H1 (cell line): Measurements from ENCODE around the gene ZBTB7A. TPM values are rescaled to one million over a fixed set of nuclear protein-coding genes. Genes with fewer than 3 reads are reported as not detected.

Experiments used
- GTF2F1 ChIP-seq: IDR thresholded peaks from 2 replicates; pipeline ENCODE4 v1.6.1; 2012; ENCODE audit warnings: low read depth, low read length, improper control_type of control experiment, borderline replicate concordance
- JUN ChIP-seq: IDR thresholded peaks from 2 replicates; pipeline ENCODE4 v1.6.1; 2011; ENCODE audit warnings: low read depth, mild to moderate bottlenecking, improper control_type of control experiment, low read length
- KDM5A ChIP-seq: fragments of 200-600 bp; IDR thresholded peaks from 2 replicates; pipeline ENCODE4 v1.7.1; 2012; ENCODE audit warnings: mild to moderate bottlenecking, low read length, inconsistent platforms, mixed read lengths
- SP1 ChIP-seq: IDR thresholded peaks from 2 replicates; pipeline ENCODE4 v1.6.1; 2011; ENCODE audit warnings: low read depth, low read length
- polyA plus RNA-seq, 7 experiments: library from polyadenylated mRNA; depleted of rRNA in 3 of 7; stranded (reverse) in 5 of 7; unstranded in 2 of 7; fragments of >200 nt in 5 of 7; fragments of 200-250 nt in 2 of 7; gene quantifications; 1 replicate in 5 of 7; 2 replicates in 1 of 7; 4 replicates in 1 of 7; pipeline versions ENCODE4 v1.2.1 to v1.2.3, GENCODE V29; 2011 to 2013; ENCODE audit warnings: missing spikeins in 2 of 7, mixed read lengths in 2 of 7
- total RNA-seq: library from RNA; stranded (reverse); fragmentation: NEBNext Ultra II Directional; extraction: Animal tissue kit (Norgen Biotek cat#: 25700); gene quantifications from 2 replicates; pipeline ENCODE4 v1.2.1, GENCODE V29; 2021
- TF ChIP-seq, protein P1 (sequence below): fragments of 300-600 bp; sonication (generic); IDR thresholded peaks from 2 replicates; pipeline ENCODE4 v1.7.1; 2012; ENCODE audit warnings: low read length, moderate library complexity, mild to moderate bottlenecking, inconsistent platforms; ENCODE audit not compliant: insufficient replicate concordance
- TF ChIP-seq, protein P2 (sequence below), 3 experiments: IDR thresholded peaks; 1 replicate in 2 of 3; 2 replicates in 1 of 3; pipeline versions ENCODE4 v1.5.1 to v1.6.1; 2011; ENCODE audit warnings: low read length in 3 of 3, mild to moderate bottlenecking in 3 of 3, inconsistent platforms in 2 of 3, low read depth in 1 of 3, moderate library complexity in 1 of 3; ENCODE audit not compliant: insufficient read depth in 1 of 3; ENCODE audit errors: control extremely low read depth in 1 of 3
- TF ChIP-seq, protein P3 (sequence below): IDR thresholded peaks from 2 replicates; pipeline ENCODE4 v1.6.1; 2011; ENCODE audit warnings: low read depth, mild to moderate bottlenecking, low read length; ENCODE audit not compliant: insufficient read depth

ZBTB7A gene
- total and polyA plus RNA-seq, 2 of the 8 experiments (the other 6 are each of a cell fraction or from before 2014, with no cell fraction given) = 5.6 to 17.8 TPM

DNA sequence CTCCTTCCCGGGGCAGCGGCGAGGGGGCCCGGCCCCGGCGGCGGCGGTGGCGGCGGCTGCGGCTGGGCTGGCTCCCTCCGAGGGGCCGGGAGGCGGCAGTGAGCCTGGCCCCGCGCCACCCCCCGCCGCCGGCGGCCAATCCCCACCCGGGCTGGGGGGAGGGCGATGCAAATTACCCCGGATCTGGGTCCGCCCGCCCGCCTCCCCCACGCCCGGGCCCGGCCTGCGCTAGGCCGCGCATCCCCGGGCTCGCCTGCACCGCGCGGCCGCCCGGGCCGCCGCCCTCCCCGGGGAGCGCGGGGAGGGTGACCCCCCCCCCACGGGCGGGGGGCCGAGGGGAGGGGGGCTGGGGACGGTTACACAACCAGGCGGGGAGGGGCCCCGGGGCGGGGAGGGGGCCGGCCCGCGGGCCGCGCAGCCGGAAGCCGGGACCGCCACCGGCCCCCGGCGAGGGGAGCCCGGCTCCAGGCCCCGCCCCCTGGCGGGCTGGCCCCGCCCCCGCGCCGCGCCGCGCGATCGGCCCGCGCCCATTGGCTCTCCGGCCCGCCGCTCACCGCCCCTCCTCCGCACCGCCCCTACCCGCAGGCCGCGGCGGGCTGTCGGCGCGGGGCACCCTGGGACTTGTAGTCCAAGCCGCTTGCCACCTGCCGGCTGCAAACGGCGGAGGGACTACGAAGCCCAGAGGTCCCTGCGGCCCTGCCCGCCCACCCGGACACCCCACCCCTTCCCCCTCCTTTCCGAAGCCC is 1.1 kb downstream of the ZBTB7A start (continued):
- TF ChIP-seq, protein P1, sequence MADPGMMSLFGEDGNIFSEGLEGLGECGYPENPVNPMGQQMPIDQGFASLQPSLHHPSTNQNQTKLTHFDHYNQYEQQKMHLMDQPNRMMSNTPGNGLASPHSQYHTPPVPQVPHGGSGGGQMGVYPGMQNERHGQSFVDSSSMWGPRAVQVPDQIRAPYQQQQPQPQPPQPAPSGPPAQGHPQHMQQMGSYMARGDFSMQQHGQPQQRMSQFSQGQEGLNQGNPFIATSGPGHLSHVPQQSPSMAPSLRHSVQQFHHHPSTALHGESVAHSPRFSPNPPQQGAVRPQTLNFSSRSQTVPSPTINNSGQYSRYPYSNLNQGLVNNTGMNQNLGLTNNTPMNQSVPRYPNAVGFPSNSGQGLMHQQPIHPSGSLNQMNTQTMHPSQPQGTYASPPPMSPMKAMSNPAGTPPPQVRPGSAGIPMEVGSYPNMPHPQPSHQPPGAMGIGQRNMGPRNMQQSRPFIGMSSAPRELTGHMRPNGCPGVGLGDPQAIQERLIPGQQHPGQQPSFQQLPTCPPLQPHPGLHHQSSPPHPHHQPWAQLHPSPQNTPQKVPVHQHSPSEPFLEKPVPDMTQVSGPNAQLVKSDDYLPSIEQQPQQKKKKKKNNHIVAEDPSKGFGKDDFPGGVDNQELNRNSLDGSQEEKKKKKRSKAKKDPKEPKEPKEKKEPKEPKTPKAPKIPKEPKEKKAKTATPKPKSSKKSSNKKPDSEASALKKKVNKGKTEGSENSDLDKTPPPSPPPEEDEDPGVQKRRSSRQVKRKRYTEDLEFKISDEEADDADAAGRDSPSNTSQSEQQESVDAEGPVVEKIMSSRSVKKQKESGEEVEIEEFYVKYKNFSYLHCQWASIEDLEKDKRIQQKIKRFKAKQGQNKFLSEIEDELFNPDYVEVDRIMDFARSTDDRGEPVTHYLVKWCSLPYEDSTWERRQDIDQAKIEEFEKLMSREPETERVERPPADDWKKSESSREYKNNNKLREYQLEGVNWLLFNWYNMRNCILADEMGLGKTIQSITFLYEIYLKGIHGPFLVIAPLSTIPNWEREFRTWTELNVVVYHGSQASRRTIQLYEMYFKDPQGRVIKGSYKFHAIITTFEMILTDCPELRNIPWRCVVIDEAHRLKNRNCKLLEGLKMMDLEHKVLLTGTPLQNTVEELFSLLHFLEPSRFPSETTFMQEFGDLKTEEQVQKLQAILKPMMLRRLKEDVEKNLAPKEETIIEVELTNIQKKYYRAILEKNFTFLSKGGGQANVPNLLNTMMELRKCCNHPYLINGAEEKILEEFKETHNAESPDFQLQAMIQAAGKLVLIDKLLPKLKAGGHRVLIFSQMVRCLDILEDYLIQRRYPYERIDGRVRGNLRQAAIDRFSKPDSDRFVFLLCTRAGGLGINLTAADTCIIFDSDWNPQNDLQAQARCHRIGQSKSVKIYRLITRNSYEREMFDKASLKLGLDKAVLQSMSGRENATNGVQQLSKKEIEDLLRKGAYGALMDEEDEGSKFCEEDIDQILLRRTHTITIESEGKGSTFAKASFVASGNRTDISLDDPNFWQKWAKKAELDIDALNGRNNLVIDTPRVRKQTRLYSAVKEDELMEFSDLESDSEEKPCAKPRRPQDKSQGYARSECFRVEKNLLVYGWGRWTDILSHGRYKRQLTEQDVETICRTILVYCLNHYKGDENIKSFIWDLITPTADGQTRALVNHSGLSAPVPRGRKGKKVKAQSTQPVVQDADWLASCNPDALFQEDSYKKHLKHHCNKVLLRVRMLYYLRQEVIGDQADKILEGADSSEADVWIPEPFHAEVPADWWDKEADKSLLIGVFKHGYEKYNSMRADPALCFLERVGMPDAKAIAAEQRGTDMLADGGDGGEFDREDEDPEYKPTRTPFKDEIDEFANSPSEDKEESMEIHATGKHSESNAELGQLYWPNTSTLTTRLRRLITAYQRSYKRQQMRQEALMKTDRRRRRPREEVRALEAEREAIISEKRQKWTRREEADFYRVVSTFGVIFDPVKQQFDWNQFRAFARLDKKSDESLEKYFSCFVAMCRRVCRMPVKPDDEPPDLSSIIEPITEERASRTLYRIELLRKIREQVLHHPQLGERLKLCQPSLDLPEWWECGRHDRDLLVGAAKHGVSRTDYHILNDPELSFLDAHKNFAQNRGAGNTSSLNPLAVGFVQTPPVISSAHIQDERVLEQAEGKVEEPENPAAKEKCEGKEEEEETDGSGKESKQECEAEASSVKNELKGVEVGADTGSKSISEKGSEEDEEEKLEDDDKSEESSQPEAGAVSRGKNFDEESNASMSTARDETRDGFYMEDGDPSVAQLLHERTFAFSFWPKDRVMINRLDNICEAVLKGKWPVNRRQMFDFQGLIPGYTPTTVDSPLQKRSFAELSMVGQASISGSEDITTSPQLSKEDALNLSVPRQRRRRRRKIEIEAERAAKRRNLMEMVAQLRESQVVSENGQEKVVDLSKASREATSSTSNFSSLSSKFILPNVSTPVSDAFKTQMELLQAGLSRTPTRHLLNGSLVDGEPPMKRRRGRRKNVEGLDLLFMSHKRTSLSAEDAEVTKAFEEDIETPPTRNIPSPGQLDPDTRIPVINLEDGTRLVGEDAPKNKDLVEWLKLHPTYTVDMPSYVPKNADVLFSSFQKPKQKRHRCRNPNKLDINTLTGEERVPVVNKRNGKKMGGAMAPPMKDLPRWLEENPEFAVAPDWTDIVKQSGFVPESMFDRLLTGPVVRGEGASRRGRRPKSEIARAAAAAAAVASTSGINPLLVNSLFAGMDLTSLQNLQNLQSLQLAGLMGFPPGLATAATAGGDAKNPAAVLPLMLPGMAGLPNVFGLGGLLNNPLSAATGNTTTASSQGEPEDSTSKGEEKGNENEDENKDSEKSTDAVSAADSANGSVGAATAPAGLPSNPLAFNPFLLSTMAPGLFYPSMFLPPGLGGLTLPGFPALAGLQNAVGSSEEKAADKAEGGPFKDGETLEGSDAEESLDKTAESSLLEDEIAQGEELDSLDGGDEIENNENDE = no peak
- TF ChIP-seq, protein P2, sequence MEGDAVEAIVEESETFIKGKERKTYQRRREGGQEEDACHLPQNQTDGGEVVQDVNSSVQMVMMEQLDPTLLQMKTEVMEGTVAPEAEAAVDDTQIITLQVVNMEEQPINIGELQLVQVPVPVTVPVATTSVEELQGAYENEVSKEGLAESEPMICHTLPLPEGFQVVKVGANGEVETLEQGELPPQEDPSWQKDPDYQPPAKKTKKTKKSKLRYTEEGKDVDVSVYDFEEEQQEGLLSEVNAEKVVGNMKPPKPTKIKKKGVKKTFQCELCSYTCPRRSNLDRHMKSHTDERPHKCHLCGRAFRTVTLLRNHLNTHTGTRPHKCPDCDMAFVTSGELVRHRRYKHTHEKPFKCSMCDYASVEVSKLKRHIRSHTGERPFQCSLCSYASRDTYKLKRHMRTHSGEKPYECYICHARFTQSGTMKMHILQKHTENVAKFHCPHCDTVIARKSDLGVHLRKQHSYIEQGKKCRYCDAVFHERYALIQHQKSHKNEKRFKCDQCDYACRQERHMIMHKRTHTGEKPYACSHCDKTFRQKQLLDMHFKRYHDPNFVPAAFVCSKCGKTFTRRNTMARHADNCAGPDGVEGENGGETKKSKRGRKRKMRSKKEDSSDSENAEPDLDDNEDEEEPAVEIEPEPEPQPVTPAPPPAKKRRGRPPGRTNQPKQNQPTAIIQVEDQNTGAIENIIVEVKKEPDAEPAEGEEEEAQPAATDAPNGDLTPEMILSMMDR (IDR thresholded peaks at IDR 0.05; ENCODE audit: control extremely low read depth in 1 of 3, insufficient read depth in 1 of 3, low read depth in 1 of 3, low read length in 3 of 3) = no peak
- TF ChIP-seq SP1 (peak; percentile 81), JUN (no peak), GTF2F1 (no peak), KDM5A (no peak)
- TF ChIP-seq, protein P3, sequence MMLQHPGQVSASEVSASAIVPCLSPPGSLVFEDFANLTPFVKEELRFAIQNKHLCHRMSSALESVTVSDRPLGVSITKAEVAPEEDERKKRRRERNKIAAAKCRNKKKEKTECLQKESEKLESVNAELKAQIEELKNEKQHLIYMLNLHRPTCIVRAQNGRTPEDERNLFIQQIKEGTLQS = no peak
